GM18861 (cell line): ENCODE results near the gene ADCY9.
"Not testable (repeated sequence)": the region's sequence is repeated elsewhere in the genome, so short reads cannot be mapped to it uniquely, and the experiment has no call there.

ENCODE experiments used
- ATAC-seq: cut with Tn5 transposase; IDR thresholded peaks from one replicate; pipeline ENCODE4 v1.9.1; 2021; ENCODE audit not compliant: unreplicated experiment

The ADCY9 gene

DNA sequence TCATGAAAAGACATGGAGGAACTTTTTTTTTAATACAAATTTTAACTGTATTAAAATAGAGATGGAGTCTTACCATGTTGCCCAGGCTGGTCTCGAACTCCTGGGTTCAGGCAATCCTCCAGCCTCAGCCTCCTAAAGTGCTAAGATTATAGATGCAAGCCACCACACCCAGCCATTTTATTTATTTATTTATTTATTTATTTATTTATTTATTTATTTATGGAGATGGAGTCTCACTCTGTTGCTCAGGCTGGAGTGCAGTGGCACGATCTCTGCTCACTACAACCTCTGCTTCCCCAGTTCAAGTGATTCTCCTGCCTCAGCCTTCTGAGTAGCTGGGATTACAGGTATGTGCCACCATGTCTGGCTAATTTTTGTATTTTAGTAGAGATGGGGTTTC, 189.1 kb downstream of the ADCY9 start:
- not testable (repeated sequence) for ATAC-seq

DNA sequence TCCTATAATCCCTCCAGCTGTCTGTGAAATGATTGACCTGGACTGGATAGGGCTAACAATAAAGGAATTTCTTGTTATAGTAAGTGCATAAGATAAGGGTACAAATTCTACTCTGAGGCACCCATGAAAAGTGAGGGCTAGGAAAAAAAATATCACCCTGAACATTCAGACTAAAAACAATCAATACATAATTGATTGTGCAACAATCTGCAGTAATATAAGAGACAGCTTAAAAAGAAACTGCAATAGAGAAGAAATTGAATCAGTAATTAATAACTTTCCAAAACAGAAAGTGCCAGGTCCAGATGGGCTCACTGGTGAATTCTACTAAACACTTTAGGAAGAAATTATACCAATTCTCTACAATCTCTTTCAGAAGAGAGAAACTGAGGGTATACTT, 191.5 kb downstream of the ADCY9 start:
- ATAC-seq, result no peak

DNA sequence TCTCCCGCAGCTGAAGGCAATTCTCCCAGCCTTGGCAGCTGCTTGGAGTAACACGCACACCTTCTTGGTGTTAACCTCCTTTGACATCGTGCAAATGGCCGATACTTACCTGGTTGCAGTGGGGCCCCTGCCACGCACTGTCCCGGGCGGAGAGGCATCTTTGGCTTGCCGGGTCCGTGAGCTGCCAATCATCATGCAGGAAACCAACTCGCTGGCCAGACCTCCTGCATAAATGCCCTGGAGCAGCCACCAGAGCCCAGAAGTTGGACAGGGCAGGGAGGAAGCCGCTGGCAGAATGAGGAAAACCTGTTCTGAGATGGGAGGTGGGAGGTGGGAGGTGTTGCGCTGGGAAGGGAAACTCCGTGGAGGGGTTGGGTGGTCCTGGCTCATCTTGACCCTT, 194.0 kb downstream of the ADCY9 start:
- ATAC-seq, result no peak

DNA sequence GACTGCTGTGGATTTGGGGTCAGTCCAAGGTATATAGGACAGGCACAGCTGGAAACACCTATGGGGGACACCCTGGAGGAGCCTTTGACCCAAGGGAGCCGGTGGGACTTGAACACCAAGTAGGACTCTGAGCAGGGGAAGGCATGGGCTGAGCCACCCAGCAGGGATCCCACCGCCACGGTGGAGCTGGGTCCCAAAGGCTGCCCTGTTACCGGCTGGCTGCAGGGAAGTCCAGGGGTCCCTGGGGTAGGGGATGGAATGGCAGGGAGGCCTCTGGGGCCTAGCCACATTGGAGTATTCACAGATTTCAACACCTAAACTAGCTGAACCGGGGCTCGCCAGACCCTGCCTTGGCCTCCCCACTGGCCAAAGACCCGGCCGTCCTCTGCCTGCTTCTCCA, 196.0 kb downstream of the ADCY9 start:
- ATAC-seq, result no peak

DNA sequence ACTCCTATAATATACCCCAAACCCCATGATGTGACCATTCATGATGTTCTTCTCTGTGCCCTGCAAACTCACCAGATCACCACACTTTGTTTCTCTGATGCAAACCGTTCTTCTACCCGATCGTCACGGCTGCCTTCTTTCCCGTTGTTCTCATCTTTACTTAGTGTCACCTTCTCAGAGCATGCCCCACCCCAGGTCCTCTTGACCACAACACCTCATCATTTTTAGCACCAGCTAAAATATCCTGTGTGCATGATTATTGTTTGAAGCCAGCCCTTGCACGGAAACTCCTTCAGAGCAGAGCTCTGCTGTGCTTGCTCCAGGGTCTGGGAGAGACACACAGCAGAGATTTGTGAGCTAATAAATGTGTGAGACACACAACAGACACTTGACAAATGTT, 196.8 kb downstream of the ADCY9 start:
- ATAC-seq, result no peak

DNA sequence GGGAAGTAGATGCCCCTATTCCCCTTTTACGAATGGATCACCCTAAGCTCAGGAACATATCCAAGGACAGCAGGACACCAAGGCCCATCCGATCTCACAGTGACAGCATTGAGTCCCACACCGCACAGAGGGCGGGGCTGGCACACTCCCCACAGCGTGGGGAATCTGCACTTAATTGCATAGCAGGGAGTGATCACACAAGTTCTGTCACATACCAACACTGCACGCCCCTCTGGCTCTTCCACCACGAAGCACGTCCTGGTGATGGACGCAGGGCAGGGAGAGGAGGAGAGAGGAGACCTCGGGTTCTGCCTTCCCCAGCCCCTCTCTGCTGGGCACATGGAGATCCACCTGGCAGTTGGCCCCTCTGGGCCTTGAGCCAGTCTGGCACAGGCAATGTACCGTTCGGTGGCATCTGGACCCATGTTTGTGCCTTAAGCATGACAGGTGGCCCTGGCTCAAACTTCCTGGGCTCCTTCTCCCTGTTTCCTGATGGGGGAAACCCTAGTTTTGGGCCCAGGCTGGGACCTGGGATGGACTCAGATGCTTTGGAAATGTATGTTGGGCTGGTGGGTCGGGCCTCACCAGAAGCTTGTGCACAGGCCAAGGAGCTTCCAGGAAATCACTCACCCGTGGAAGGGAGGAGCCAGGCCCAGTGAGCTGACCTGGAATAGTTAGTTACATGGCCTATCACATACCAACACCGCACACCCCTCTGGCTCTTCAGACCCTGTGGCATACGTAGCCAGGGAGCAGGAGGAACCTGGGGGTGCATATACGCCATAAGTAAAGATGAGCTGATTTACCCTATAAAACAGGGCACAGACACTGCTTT, 200.6 kb downstream of the ADCY9 start:
- ATAC-seq, result no peak

DNA sequence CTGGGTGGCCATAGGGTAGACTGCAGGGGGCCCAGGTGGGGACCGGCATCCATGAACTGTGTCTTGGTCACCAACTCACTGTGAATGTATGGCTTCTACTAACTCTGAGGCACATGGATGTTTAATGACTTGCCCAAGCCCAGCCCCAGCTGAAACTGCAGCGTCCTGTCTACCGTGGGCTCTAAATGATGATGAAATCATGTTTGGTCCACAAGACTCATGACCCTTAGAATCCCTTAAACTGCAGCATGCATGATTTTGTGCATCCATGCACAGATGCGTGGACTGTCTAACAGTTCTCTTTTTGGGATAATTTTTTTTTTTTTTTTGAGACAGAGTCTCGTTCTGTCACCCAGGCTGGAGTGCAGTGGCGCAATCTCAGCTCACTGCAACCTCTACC, 203.3 kb downstream of the ADCY9 start:
- no peak for ATAC-seq
